Hematopoietic multipotent progenitor cell (in vitro differentiated cells): ENCODE data around the gene TBL1XR1. TPM values are rescaled to one million over a fixed set of nuclear protein-coding genes. Genes with fewer than 3 reads are reported as not detected.
"Not testable (repeated sequence)": the region's sequence is repeated elsewhere in the genome, so short reads cannot be mapped to it uniquely, and the experiment has no call there.

Experiments
- DNase-seq, 3 donors: peaks; one replicate each; pipeline ENCODE4 v3.0.0-alpha.2; 2011 to 2015; ENCODE audit warnings: low read depth in 2 of 3, low spot score in 2 of 3
- total RNA-seq: library from RNA; depleted of rRNA; stranded (reverse); fragments of >200 nt; gene quantifications from one replicate; pipeline ENCODE4 v1.2.3, GENCODE V29; 2012

TBL1XR1 gene
- total RNA-seq, 1 donor: 81.6 TPM

DNA sequence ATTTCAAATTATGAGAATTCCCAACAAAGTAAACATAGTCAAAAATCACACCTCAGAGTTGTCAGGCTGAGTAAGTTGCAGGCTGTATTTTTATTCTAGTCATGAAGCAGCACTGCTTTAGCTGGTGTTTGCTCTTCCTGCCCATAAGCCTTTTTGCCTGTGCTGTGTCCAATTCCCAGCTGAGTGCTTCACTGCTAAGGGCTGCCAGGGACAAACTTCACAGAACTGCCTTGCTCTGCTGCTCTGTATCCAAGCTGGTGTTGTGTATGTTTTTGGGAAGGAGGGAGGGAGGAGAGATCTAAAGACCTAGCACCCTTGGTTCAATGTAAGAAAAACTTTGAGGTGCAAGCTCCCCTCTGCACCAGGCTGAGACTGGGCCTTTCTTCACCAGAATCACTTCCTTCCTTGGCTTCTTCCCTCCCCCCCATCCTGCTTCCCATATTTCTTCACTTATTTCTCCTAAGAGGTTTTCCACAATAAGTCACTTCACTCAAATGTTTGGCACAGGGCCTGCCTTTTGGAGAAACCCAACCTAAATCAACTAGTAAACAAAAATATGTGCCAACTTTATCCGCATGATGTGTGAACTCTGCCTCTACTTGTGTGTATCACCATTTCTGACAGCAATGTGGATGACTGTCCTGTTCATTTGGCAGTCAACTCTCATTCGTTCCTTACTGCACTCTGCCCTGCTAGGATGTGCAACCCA lies 156.1 kb downstream of the TBL1XR1 start:
- no peak for DNase-seq

DNA sequence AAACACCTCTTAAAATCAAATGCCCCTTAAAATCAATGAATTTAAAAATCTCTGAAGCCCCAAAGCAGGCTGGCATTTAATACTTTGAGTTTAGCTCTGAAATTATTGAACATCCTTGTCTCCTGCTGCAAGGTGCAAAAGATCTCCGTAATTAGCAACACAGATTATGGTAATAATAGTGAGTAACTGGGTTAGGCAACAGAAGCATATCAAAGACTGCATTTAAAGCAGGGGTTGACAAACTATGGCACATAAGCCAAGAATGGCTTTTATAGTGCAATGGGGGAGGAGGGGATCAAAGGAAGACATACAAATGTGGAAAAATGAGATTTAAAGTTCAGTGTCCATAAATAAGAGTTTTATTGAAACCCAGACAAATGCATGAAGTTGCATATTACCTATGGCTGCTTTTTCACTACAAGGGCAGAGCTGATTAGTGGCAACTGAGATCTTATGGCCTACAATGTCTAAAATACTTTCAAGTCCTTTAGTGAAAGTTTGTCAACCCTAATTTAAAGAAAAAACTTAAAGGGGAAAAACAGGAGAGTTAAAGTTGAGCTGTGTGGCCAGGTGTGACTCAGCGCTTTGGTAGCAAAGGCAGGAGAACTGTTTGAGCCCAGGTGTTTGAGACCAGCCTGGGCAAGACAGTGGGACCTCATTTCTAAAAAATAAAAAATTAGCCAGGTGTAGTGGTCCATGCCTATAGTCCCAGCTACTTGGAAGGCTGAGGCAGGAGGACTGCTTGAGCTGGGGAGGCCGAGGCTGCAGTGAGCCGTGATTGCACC lies 157.6 kb downstream of the TBL1XR1 start:
- DNase-seq: no peak

GRCh38 chr3:177037241-177037640 lies 160.0 kb downstream of the TBL1XR1 start:
- no peak for DNase-seq

GRCh38 chr3:177035676-177036075 lies 161.6 kb downstream of the TBL1XR1 start:
- no peak for DNase-seq

DNA sequence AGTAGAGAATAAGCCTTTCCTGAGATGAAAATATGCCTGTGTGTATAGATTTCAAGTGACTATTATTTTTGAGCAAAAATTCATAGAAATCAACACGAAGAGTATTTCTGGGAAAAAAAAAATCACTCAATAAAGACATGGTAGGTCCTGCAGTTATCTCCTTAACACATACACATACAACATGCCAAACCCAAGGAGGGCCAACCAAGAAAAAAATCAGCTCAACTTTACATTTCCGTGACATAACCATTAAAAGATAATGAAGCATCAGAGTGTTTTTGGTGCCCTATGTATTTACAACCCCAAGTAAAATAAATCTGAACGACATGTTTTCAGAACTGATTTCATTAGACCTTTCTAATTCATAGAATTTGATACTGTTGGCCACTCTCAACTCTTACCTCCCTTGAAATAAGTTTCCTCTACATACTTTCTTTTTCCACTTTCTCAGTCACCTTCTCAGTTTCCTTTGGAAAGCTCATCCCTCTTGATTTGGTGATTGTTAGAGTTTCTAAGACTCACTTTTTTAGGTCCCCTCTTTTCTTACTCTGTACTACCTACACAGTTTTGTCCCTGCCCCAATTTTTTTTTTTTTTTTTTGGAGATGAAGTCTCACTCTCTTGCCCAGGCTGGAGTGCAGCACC lies 162.3 kb downstream of the TBL1XR1 start:
- no peak for DNase-seq

DNA sequence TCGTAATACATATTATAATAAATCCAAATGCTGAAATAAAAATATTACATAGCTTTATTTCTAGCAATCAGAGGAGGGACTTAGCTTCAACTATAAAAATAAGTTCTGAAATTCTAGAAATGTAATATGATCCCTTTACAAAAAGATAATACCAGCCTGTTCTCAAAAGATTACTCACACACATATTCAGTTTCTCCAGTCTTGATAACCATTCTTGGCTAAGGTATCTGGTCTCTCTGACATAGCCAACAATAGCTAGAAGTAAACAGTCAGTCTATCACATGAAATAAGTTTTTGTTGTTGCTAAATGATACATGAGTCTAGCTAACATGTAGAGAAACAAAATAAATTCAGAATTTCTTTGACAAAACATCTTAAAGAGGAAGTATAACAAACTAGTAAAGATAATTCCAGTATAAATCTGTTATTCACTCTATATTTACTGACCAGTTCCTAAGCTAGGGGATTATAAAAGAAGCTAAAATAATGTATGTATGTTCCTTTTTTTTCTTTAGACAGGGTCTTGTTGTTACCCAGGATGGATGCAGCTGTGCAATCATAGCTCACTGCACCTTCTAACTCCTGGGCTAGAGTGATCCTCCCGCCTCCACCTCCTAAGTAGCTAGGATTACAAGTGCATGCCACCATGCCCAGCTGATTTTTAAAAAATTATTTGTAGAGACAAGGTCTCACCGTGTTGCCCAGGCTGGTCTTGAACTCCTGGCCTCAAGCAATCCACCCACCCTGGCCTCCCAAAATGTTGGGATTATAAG lies 170.6 kb downstream of the TBL1XR1 start:
- no peak for DNase-seq

- DNase-seq: no peak
Measured at GRCh38 chr3:177015881-177016280, 181.4 kb downstream of the TBL1XR1 start.

DNA sequence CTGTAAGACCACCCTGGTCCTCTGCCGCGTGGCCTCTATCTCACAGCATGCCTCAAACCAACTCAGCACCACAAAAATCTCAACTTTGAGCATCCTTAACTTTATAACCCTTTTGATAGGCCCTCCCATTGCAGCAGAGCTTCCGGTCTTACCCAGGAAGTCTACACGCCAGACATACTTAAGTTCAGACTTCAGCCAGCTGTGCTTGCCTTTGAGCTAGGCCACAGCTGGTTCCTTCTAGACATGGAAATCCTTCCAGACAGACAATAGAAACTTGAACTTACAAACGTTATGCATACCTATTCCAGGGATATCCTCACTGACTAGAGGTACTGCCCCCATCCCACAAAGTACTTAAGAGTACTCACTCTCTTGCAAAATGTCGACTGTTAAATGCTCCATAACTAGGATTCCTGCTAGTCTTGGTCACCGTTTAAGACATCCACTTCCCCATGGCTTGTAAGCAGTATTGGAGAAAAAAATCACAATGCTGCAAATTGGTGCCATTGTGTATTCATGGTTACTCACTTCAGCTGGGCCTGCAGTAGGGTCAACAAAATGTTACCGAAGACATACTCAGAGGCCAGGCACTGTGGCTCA lies 183.5 kb downstream of the TBL1XR1 start:
- DNase-seq: no peak

DNA sequence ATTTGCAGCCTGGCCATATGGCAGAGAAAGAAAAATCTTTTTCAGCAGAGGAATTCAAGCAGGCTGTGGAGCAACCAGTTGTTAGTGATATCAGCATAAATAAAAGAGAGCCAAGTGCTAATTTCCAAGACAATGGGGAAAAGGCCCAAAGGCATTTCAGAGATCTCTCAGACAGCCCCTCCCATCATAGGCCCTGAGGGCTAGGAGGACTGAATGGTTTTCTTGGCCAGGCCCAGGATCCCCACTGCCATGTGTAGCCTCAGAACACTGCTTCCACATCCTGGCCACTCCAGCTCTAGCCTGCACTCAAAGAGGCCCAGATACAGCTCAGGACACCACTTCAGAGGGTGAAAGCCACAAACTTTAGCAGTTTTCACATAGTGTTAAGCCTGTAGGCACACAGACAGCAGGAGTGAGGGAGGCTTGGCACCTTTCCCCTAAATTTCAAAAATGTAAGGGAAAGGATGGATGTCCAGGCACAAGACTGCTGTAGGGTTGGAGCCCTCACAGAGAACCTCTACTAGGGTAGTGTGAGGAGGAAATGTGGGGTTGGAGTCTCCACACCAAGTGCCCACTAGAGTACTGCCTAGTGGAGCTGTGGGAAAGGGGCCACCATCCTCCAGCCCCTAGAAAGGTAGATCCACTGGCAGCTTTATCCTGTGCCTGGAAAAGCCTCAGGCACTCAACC lies 191.4 kb downstream of the TBL1XR1 start:
- no peak for DNase-seq

- DNase-seq: not testable (repeated sequence)
Measured at GRCh38 chr3:177000159-177000558, 197.1 kb downstream of the TBL1XR1 start.

GRCh38 chr3:176995946-176996345 lies 201.3 kb downstream of the TBL1XR1 start:
- DNase-seq: no peak

GRCh38 chr3:176994891-176995781 lies 202.1 kb downstream of the TBL1XR1 start:
- no peak for DNase-seq

GRCh38 chr3:176994393-176994792 lies 202.9 kb downstream of the TBL1XR1 start:
- DNase-seq: no peak

GRCh38 chr3:176992978-176993377 lies 204.3 kb downstream of the TBL1XR1 start:
- DNase-seq: no peak

DNA sequence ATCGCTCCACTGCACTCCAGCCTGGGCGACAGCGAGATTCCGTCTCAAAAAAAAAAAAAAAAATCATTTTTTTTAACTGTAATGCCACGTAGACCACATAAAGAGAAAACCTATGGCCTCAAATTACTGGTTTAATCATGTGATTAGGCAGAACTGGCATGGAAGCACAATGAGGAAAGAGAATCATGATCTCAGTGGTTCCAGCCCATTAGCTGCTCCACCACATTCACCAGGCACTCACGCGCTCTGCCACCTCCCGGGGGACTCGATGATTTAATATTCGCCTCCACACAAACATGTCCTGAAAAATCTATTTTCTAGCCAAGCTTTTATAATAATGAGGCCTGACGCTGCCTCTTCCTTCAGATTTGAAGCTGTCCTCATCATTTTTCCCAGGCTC lies 204.7 kb downstream of the TBL1XR1 start:
- no peak for DNase-seq

DNA sequence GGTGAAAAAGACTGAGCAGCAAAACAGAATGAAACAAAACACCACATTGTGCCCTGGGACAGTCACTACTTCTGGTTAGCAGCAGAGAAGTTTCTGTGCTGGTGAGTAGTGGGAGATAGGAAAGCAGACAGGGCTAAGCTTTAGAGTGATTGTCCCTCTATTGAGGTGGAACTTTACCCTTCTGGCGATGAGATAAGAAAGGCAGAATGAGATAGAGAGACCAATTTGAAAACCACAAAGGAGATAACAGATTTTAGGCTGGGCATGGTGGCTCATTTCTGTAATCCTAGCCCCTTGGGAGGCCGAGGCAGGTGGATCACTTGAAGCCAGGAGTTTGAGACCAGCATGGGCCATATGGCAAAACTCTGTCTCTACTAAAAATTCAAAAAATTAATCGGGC lies 208.5 kb downstream of the TBL1XR1 start:
- DNase-seq: no peak

DNA sequence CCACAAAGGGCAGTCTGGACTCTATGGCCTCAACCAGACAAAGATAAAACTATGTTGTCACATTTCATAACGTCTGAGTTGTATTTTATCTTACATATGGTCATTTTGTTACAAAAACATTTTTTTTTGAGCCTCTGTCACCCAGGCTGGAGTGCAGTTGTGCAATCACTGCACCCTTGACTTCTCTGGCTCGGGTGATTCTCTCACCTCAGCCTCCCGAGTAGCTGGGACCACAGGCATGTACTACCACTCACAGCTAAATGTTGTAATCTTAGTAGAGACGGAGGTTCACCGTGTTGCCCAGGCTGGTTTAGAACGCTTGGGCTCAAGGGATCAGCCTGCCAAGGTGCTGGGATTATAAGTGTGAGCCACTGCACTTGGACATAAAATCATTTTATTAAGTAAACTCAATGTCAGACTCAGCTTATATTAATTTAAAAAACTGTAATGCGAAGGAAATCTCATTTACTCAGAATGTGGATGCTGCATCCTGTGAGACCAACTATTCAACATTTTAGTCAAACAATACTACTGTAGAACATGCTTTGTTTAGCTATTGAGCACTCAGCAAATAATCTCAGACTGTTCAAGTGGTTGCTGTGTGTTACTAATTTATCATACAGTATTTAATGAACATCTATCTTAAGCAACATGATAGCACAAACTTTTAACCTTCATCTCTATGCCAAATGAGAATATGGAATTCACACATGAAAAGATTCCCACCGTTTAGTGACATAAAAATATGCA lies 209.2 kb downstream of the TBL1XR1 start:
- DNase-seq: no peak

- no peak for DNase-seq
Measured at GRCh38 chr3:176978441-176978840, 218.8 kb downstream of the TBL1XR1 start.
